ENCODE results near the gene PHACTR4. TPM values are rescaled to one million over a fixed set of nuclear protein-coding genes. Genes with fewer than 3 reads are reported as not detected.

The PHACTR4 gene
- total and polyA plus RNA-seq, 9 of the 15 experiments (the other 6 are each of a cell fraction or from before 2014, with no cell fraction given) = 6.4 to 43.6 (median 14.2) TPM

DNA sequence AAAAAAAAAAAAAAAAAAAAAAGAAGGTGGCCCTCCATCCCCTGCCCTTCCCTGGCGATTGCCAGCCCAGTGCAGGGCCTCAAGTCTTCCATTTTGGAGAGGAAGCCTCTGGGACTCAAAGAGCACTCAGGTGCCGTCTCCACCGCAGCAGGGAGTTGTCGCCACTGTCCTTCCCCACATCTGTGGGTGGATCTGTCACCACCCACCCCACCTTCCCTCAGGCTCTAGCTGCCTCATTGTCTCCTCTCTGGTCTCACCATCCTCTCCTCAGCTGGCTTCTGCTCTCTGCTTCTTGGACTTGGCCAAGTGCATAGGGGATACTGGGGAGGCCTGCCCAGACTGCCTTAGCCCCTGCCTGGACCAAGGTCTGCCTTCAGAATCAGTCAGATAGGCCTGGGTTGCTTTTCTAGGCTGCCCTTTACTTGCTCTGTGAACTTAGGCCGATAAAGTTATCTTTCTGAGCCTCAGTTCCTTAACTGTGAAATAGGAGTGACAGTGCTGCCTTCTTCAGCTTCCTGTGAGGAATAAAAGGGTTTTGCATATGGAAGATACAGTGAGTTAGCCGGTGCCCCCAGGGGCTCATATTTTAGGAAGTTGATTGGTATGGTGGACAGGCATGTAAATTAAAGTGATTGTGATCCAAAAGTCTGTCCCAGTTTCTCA lies 152.1 kb downstream of the PHACTR4 start (continued):
- TF ChIP-seq ZBTB34 (CRISPR knock-in tag; IDR thresholded peaks at IDR 0.05) (no peak), HDAC1 (IDR thresholded peaks at IDR 0.05) (0 out of 4 replicates have a peak, but pooled peaks of 1 of the 2 experiments have one; percentile 28), POLR3G (IDR thresholded peaks at IDR 0.05; ENCODE audit: extremely low read depth, insufficient read length, insufficient replicate concordance) (no peak), ZBTB49 (CRISPR knock-in tag; IDR thresholded peaks at IDR 0.05; ENCODE audit: borderline replicate concordance) (no peak), ZNF124 (CRISPR knock-in tag; IDR thresholded peaks at IDR 0.05) (no peak), SRSF7 (optimal IDR thresholded peaks at IDR 0.05; ENCODE audit: low read depth, low read length) (no peak), GATA2 (CRISPR knock-in tag; IDR thresholded peaks at IDR 0.05) (no peak), EZH2 (IDR thresholded peaks at IDR 0.05; ENCODE audit: borderline replicate concordance, low read depth, low read length) (no peak), ZNF24 (IDR thresholded peaks at IDR 0.05) (no peak), ZNF561 (CRISPR knock-in tag; conservative IDR thresholded peaks at IDR 0.05) (no peak), MCM3 (IDR thresholded peaks at IDR 0.05) (no peak), FOXK2 (conservative IDR thresholded peaks at IDR 0.05 in 1 of 2, IDR thresholded peaks at IDR 0.05 in 1 of 2; ENCODE audit: low read depth in 2 of 2) (no peak), SMAD3 (CRISPR knock-in tag; conservative IDR thresholded peaks at IDR 0.05) (no peak), ETV1 (tag; conservative IDR thresholded peaks at IDR 0.05; ENCODE audit: low read depth) (no peak), PHF8 (IDR thresholded peaks at IDR 0.05; ENCODE audit: borderline replicate concordance, low read length) (no peak), ZBTB7A (IDR thresholded peaks at IDR 0.05; ENCODE audit: borderline replicate concordance, control insufficient read depth, low read depth, low read length) (no peak), HOXB6 (CRISPR knock-in tag; IDR thresholded peaks at IDR 0.05; ENCODE audit: borderline replicate concordance) (no peak), HDAC8 (tag; IDR thresholded peaks at IDR 0.05) (no peak), ZSCAN32 (CRISPR knock-in tag; IDR thresholded peaks at IDR 0.05) (no peak), POLR2AphosphoS2 (IDR thresholded peaks at IDR 0.05; ENCODE audit: low read length) (no peak), MTF1 (CRISPR knock-in tag; IDR thresholded peaks at IDR 0.05; ENCODE audit: borderline replicate concordance) (no peak)
- TF ChIP-seq, protein P1, sequence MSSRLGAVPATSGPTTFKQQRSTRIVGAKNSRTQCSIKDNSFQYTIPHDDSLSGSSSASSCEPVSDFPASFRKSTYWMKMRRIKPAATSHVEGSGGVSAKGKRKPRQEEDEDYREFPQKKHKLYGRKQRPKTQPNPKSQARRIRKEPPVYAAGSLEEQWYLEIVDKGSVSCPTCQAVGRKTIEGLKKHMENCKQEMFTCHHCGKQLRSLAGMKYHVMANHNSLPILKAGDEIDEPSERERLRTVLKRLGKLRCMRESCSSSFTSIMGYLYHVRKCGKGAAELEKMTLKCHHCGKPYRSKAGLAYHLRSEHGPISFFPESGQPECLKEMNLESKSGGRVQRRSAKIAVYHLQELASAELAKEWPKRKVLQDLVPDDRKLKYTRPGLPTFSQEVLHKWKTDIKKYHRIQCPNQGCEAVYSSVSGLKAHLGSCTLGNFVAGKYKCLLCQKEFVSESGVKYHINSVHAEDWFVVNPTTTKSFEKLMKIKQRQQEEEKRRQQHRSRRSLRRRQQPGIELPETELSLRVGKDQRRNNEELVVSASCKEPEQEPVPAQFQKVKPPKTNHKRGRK (tag; IDR thresholded peaks at IDR 0.05) = no peak
- TF ChIP-seq, protein P2, sequence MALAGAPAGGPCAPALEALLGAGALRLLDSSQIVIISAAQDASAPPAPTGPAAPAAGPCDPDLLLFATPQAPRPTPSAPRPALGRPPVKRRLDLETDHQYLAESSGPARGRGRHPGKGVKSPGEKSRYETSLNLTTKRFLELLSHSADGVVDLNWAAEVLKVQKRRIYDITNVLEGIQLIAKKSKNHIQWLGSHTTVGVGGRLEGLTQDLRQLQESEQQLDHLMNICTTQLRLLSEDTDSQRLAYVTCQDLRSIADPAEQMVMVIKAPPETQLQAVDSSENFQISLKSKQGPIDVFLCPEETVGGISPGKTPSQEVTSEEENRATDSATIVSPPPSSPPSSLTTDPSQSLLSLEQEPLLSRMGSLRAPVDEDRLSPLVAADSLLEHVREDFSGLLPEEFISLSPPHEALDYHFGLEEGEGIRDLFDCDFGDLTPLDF (CRISPR knock-in tag; IDR thresholded peaks at IDR 0.05) = 0 out of 2 replicates have a peak, but pooled peaks have one; percentile 22

Data from K562 (cell line).